Nephron progenitor cell (in vitro differentiated cells): ENCODE results near the gene ITGA2.
"Not testable (repeated sequence)": the region's sequence is repeated elsewhere in the genome, so short reads cannot be mapped to it uniquely, and the experiment has no call there.

Source experiments
- DNase-seq: peaks from one replicate; pipeline ENCODE4 v3.0.0; 2021
- H3K27ac Mint-ChIP-seq: 2 replicates; pipeline ENCODE4 v1.8.0; 2021; ENCODE audit warnings: mild to moderate bottlenecking, moderate library complexity, mixed read lengths
- H3K27me3 Mint-ChIP-seq: 2 replicates; pipeline ENCODE4 v1.8.0; 2021; ENCODE audit warnings: mild to moderate bottlenecking, low read depth, mixed read lengths; ENCODE audit not compliant: poor library complexity
- H3K36me3 Mint-ChIP-seq: 2 replicates; pipeline ENCODE4 v1.8.0; 2021; ENCODE audit warnings: low read depth, mixed read lengths
- H3K4me1 Mint-ChIP-seq: 2 replicates; pipeline ENCODE4 v1.8.0; 2021; ENCODE audit warnings: mixed read lengths
- H3K4me3 Mint-ChIP-seq: 2 replicates; pipeline ENCODE4 v1.8.0; 2021; ENCODE audit warnings: mild to moderate bottlenecking, moderate library complexity, mixed read lengths
- H3K9me3 Mint-ChIP-seq: 2 replicates; pipeline ENCODE4 v1.8.0; 2021; ENCODE audit warnings: mild to moderate bottlenecking, moderate library complexity, mixed read lengths
- TF ChIP-seq, protein P1 (sequence below): fragments of 200-600 bp; sonication (generic); IDR thresholded peaks from 2 replicates; pipeline ENCODE4 v1.5.0; 2021; ENCODE audit warnings: antibody characterized with exemption

ITGA2 gene

GRCh38 chr5:52961274-52961681, 27.9 kb upstream of the ITGA2 start:
- H3K27ac Mint-ChIP-seq: no peak overlapping the region
- TF ChIP-seq, protein P1, sequence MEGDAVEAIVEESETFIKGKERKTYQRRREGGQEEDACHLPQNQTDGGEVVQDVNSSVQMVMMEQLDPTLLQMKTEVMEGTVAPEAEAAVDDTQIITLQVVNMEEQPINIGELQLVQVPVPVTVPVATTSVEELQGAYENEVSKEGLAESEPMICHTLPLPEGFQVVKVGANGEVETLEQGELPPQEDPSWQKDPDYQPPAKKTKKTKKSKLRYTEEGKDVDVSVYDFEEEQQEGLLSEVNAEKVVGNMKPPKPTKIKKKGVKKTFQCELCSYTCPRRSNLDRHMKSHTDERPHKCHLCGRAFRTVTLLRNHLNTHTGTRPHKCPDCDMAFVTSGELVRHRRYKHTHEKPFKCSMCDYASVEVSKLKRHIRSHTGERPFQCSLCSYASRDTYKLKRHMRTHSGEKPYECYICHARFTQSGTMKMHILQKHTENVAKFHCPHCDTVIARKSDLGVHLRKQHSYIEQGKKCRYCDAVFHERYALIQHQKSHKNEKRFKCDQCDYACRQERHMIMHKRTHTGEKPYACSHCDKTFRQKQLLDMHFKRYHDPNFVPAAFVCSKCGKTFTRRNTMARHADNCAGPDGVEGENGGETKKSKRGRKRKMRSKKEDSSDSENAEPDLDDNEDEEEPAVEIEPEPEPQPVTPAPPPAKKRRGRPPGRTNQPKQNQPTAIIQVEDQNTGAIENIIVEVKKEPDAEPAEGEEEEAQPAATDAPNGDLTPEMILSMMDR: no peak
- H3K4me3 Mint-ChIP-seq: no peak overlapping the region
- peaks cover 4% of the 10 kb centered on the region for H3K27me3 Mint-ChIP-seq
- no peaks in the 10 kb centered on the region for H3K9me3 Mint-ChIP-seq
- no peak for DNase-seq
- no peaks in the 10 kb centered on the region for H3K36me3 Mint-ChIP-seq
- no peaks in the 10 kb centered on the region for H3K4me1 Mint-ChIP-seq

GRCh38 chr5:52963636-52964035, 25.5 kb upstream of the ITGA2 start:
- Mint-ChIP-seq H3K4me1 (no peaks in the 10 kb centered on the region), H3K27ac (no peak overlapping the region), H3K4me3 (no peak overlapping the region), H3K27me3 (peaks cover 7% of the 10 kb centered on the region), H3K9me3 (peaks cover 20% of the 10 kb centered on the region), H3K36me3 (no peaks in the 10 kb centered on the region)
- TF ChIP-seq, protein P1: no peak
- no peak for DNase-seq

- H3K4me1 Mint-ChIP-seq: no peaks in the 10 kb centered on the region
- TF ChIP-seq, protein P1: no peak
- H3K27me3 Mint-ChIP-seq: peaks cover 7% of the 10 kb centered on the region
- H3K36me3 Mint-ChIP-seq: no peaks in the 10 kb centered on the region
- H3K9me3 Mint-ChIP-seq: peaks cover 25% of the 10 kb centered on the region
- no peak overlapping the region for H3K4me3 Mint-ChIP-seq
- no peak for DNase-seq
- H3K27ac Mint-ChIP-seq: no peak overlapping the region
Measured at GRCh38 chr5:52964138-52964537, 25.0 kb upstream of the ITGA2 start.

DNA sequence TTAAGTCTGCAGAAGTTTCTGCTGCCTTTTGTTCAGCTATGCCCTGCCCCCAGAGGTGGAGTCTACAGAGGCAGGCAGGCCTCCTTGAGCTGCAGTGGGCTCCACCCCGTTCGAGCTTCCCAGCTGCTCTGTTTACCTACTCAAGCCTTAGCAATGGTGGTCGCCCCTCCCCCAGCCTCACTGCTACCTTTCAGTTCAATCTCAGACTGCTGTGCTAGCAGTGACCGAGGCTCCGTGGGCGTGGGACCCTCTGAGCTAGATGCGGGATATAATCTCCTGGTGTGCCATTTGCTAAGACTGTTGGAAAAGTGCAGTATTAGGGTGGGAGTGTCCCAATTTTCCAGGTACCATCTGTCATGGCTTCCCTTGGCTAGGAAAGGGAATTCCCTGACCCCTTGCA, 13.0 kb upstream of the ITGA2 start:
- not testable (repeated sequence) for H3K27ac Mint-ChIP-seq, DNase-seq, H3K4me3 Mint-ChIP-seq, H3K36me3 Mint-ChIP-seq, H3K4me1 Mint-ChIP-seq, H3K27me3 Mint-ChIP-seq
- peaks cover 38% of the 10 kb centered on the region for H3K9me3 Mint-ChIP-seq

- no peak for DNase-seq
- Mint-ChIP-seq H3K27ac (no peak overlapping the region), H3K4me3 (no peak overlapping the region), H3K36me3 (no peaks in the 10 kb centered on the region), H3K4me1 (no peaks in the 10 kb centered on the region), H3K9me3 (peaks cover 38% of the 10 kb centered on the region), H3K27me3 (peaks cover 12% of the 10 kb centered on the region)
- TF ChIP-seq, protein P1: no peak
Measured at GRCh38 chr5:52977264-52977897, 11.8 kb upstream of the ITGA2 start.

DNA sequence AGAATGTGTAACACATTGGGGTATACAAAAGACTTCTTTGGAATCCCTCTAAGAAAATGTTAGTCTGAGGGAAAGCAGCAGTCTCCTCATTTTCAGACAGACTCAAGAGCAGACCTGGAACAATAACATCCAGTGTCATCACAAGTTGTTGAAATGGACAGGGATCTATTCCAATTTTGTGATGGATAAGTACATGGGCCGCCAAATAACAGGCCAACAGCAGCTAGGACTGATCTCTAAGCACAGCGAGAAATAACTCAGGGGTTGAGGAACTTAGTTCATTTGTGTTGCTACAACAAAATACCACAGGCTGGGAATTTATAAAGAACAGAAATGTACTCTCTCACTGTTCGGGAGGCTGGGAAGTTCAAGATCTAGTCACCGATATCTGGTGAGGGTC, 7.6 kb upstream of the ITGA2 start:
- H3K4me3 Mint-ChIP-seq: no peak overlapping the region
- peaks cover 6% of the 10 kb centered on the region for H3K36me3 Mint-ChIP-seq
- peaks cover 24% of the 10 kb centered on the region for H3K9me3 Mint-ChIP-seq
- peaks cover 29% of the 10 kb centered on the region for H3K27me3 Mint-ChIP-seq
- no peaks in the 10 kb centered on the region for H3K4me1 Mint-ChIP-seq
- TF ChIP-seq, protein P1: no peak
- no peak for DNase-seq
- no peak overlapping the region for H3K27ac Mint-ChIP-seq
